Testis (tissue), 2 donors: ENCODE results near the gene NARF.

Source experiments
- POLR2A ChIP-seq: fragments of 450-650 bp; IDR thresholded peaks from one replicate; pipeline ENCODE4 v1.6.1; 2017; ENCODE audit warnings: antibody characterized with exemption, mild to moderate bottlenecking, moderate library complexity
- TF ChIP-seq, protein P1 (sequence below), 3 experiments: fragments of 450-650 bp in 2 of 3; fragments of 200-600 bp in 1 of 3; sonication (generic) in 1 of 3; IDR thresholded peaks; one replicate each; pipeline ENCODE4 v1.5.1; 2016 to 2019; ENCODE audit warnings: antibody characterized with exemption in 3 of 3, mild to moderate bottlenecking in 2 of 3, moderate library complexity in 1 of 3

GRCh38 chr17:82536512-82537201 lies 78.1 kb downstream of the NARF start:
- TF ChIP-seq, protein P1, sequence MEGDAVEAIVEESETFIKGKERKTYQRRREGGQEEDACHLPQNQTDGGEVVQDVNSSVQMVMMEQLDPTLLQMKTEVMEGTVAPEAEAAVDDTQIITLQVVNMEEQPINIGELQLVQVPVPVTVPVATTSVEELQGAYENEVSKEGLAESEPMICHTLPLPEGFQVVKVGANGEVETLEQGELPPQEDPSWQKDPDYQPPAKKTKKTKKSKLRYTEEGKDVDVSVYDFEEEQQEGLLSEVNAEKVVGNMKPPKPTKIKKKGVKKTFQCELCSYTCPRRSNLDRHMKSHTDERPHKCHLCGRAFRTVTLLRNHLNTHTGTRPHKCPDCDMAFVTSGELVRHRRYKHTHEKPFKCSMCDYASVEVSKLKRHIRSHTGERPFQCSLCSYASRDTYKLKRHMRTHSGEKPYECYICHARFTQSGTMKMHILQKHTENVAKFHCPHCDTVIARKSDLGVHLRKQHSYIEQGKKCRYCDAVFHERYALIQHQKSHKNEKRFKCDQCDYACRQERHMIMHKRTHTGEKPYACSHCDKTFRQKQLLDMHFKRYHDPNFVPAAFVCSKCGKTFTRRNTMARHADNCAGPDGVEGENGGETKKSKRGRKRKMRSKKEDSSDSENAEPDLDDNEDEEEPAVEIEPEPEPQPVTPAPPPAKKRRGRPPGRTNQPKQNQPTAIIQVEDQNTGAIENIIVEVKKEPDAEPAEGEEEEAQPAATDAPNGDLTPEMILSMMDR (IDR thresholded peaks at IDR 0.05), result no peak
- no peak for TF ChIP-seq POLR2A
